Measurements from ENCODE around the gene C1orf74. TPM values are rescaled to one million over a fixed set of nuclear protein-coding genes. Genes with fewer than 3 reads are reported as not detected.

The C1orf74 gene
- total RNA-seq, 1 experiment from 2014 or later: 5.6 TPM

DNA sequence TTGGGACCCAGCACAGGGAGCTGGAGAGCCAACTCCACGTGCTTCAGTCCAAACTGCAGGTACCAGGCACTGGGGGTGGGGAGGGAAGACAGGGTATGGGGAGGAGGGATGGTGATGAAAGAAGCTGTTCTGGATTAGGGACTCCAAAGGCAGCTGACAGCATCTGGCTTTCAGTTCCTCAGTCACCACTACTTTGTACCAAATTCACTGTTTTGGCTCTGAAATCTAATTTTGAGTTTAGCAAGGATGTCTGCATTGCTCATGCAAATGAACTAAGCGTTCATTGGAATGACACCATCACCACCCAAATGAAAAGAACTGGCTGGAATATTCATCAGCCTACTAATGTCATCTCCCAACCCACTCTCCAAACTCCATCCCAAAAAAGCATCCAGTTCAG is 8.7 kb downstream of the C1orf74 start:
- Histone ChIP-seq H3K9me2 (ENCODE audit: insufficient read depth) (no peaks in the 10 kb centered on the region), H2AFZ (ENCODE audit: low read depth, low read length, poor library complexity, severe bottlenecking) (no peak overlapping the region), H3K9ac (ENCODE audit: low read length) (no peak overlapping the region), H3K4me3 (replicated peaks in 1 of 2; ENCODE audit: low read depth in 1 of 2, low read length in 2 of 2) (no peak overlapping the region), H3K4me2 (ENCODE audit: low read length) (no peak overlapping the region), H3K9me3 (ENCODE audit: control insufficient read depth in 1 of 2, insufficient read depth in 1 of 2, low read depth in 1 of 2, low read length in 2 of 2) (no peaks in the 10 kb centered on the region; a peak in 1 of 4 replicates), H3K27ac (ENCODE audit: low read depth, low read length) (no peak overlapping the region), H4K20me1 (ENCODE audit: insufficient read depth) (no peaks in the 10 kb centered on the region), H3K36me3 (ENCODE audit: control insufficient read depth in 1 of 2, insufficient read depth in 2 of 2, low read length in 2 of 2) (no peaks in the 10 kb centered on the region), H3K27me3 (ENCODE audit: insufficient read depth, low read length) (no peaks in the 10 kb centered on the region), H3K4me1 (ENCODE audit: control insufficient read depth in 1 of 2, insufficient read depth in 2 of 2, low read length in 2 of 2) (no peaks in the 10 kb centered on the region), H3K79me2 (ENCODE audit: insufficient read depth, low read length) (no peaks in the 10 kb centered on the region)
- DNase-seq (ENCODE audit: low read depth, low spot score): no peak
- RAD21 ChIA-PET (ENCODE audit: low non-redundant PET in 1 of 2, low total read pairs in 2 of 2, uncharacterized antibody in 2 of 2, unreplicated experiment in 2 of 2): no interaction called here
- ATAC-seq: no peak
- CTCF ChIA-PET: interaction anchor here (1.5 kb wide), 1 partner anchor 28 kb away, joined by 4 read pairs; no protein-coding TSS in a partner anchor
- TF ChIP-seq SRF (IDR thresholded peaks at IDR 0.05; ENCODE audit: low read depth) (no peak), EZH2 (IDR thresholded peaks at IDR 0.05) (no peak), POLR2AphosphoS5 (IDR thresholded peaks at IDR 0.05; ENCODE audit: low read depth, low read length) (no peak), TCF7L2 (IDR thresholded peaks at IDR 0.05; ENCODE audit: borderline replicate concordance, extremely low read depth, insufficient read depth, insufficient read length) (no peak), POLR2A (IDR thresholded peaks at IDR 0.05; ENCODE audit: borderline replicate concordance, extremely low read depth, insufficient read depth, insufficient read length) (no peak), ZNF274 (IDR thresholded peaks at IDR 0.05; ENCODE audit: low read depth, low read length) (no peak), CEBPB (IDR thresholded peaks at IDR 0.05; ENCODE audit: low read depth) (no peak), ZFX (IDR thresholded peaks at IDR 0.05) (no peak), YY1 (IDR thresholded peaks at IDR 0.05; ENCODE audit: extremely low read depth, insufficient replicate concordance, low read depth, low read length) (no peak), RAD21 (IDR thresholded peaks at IDR 0.05; ENCODE audit: low read depth) (no peak), EGR1 (IDR thresholded peaks at IDR 0.05; ENCODE audit: low read depth) (no peak), CBX3 (IDR thresholded peaks at IDR 0.05; ENCODE audit: low read depth) (no peak), ELF1 (IDR thresholded peaks at IDR 0.05; ENCODE audit: borderline replicate concordance, low read depth) (no peak), FOSL1 (IDR thresholded peaks at IDR 0.05; ENCODE audit: low read depth) (no peak), JUND (IDR thresholded peaks at IDR 0.05) (no peak)
- TF ChIP-seq, protein P1, sequence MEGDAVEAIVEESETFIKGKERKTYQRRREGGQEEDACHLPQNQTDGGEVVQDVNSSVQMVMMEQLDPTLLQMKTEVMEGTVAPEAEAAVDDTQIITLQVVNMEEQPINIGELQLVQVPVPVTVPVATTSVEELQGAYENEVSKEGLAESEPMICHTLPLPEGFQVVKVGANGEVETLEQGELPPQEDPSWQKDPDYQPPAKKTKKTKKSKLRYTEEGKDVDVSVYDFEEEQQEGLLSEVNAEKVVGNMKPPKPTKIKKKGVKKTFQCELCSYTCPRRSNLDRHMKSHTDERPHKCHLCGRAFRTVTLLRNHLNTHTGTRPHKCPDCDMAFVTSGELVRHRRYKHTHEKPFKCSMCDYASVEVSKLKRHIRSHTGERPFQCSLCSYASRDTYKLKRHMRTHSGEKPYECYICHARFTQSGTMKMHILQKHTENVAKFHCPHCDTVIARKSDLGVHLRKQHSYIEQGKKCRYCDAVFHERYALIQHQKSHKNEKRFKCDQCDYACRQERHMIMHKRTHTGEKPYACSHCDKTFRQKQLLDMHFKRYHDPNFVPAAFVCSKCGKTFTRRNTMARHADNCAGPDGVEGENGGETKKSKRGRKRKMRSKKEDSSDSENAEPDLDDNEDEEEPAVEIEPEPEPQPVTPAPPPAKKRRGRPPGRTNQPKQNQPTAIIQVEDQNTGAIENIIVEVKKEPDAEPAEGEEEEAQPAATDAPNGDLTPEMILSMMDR (IDR thresholded peaks at IDR 0.05 in 2 of 3, conservative IDR thresholded peaks at IDR 0.05 in 1 of 3; ENCODE audit: borderline replicate concordance in 1 of 3, insufficient read depth in 1 of 3, low read depth in 2 of 3, low read length in 2 of 3): no peak
- TF ChIP-seq, protein P2, sequence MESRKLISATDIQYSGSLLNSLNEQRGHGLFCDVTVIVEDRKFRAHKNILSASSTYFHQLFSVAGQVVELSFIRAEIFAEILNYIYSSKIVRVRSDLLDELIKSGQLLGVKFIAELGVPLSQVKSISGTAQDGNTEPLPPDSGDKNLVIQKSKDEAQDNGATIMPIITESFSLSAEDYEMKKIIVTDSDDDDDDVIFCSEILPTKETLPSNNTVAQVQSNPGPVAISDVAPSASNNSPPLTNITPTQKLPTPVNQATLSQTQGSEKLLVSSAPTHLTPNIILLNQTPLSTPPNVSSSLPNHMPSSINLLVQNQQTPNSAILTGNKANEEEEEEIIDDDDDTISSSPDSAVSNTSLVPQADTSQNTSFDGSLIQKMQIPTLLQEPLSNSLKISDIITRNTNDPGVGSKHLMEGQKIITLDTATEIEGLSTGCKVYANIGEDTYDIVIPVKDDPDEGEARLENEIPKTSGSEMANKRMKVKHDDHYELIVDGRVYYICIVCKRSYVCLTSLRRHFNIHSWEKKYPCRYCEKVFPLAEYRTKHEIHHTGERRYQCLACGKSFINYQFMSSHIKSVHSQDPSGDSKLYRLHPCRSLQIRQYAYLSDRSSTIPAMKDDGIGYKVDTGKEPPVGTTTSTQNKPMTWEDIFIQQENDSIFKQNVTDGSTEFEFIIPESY (IDR thresholded peaks at IDR 0.05; ENCODE audit: extremely low read depth, insufficient replicate concordance, low read length): no peak
- TF ChIP-seq, protein P3, sequence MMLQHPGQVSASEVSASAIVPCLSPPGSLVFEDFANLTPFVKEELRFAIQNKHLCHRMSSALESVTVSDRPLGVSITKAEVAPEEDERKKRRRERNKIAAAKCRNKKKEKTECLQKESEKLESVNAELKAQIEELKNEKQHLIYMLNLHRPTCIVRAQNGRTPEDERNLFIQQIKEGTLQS (IDR thresholded peaks at IDR 0.05): no peak
- intact Hi-C loops (cut with micrococcal nuclease): no loop called here
- POLR2A ChIA-PET: no interaction called here
- BruUV-seq (replicated peaks): no TSS peak
